HepG2 (cell line): Measurements from ENCODE around the gene ZNF22. TPM values are rescaled to one million over a fixed set of nuclear protein-coding genes. Genes with fewer than 3 reads are reported as not detected.

Experiments
- ATAC-seq: fragments of 200-7000 bp; cut with Tn5 transposase; 3 replicates; pipeline ENCODE4 v1.9.1; 2020; ENCODE audit warnings: mild to moderate bottlenecking, moderate library complexity
- BruUV-seq: library from RNA; stranded (reverse); fragments of 400-500 nt; replicated peaks from 2 replicates; lab custom pipeline; 2021; lab: Mats Ljungman, UMichigan
- CTCF ChIA-PET: fragments of 300-600 bp; formaldehyde crosslinking; extraction: SDS; loops from one replicate; lab custom pipeline; 2021; ENCODE audit warnings: low total read pairs, inconsistent platforms, low intra/inter-chr PET ratio; lab: Yijun Ruan, JAX
- POLR2A ChIA-PET: fragments of 350-600 bp; sonication (Branson Sonifier 250); formaldehyde crosslinking; loops from one replicate; lab custom pipeline; 2020; ENCODE audit warnings: antibody characterized with exemption, inconsistent platforms; lab: Yijun Ruan, JAX
- DNase-seq: peaks from one replicate; pipeline ENCODE4 v3.0.0-alpha.2; 2015; ENCODE audit warnings: low spot score
- FAIRE-seq: peaks from 3 replicates; lab custom pipeline; 2011; peaks lifted over from hg19 to GRCh38; lab: Jason Lieb, UNC
- H2AFZ ChIP-seq: one replicate; pipeline ENCODE4 v1.6.1; 2011; ENCODE audit warnings: low read length, inconsistent platforms
- H3K27ac ChIP-seq: fragments of 300-600 bp; 3 replicates; pipeline ENCODE4 v1.8.0; 2011; ENCODE audit warnings: mixed run types, mild to moderate bottlenecking, mixed read lengths, low read length, inconsistent platforms; ENCODE audit not compliant: insufficient read depth; ENCODE audit errors: extremely low read length
- H3K27me3 ChIP-seq, 2 experiments: fragments of 200-600 bp in 1 of 2; 2 replicates in 1 of 2; 3 replicates in 1 of 2; pipeline versions ENCODE4 v1.6.0 to v1.8.0; 2011; ENCODE audit warnings: low read length in 2 of 2, mild to moderate bottlenecking in 2 of 2, moderate library complexity in 2 of 2, inconsistent platforms in 1 of 2; ENCODE audit not compliant: insufficient read depth in 2 of 2, control insufficient read depth in 1 of 2
- H3K36me3 ChIP-seq, 2 experiments: fragments of 200-600 bp in 1 of 2; replicated peaks in 1 of 2; 2 replicates in 1 of 2; 3 replicates in 1 of 2; pipeline versions ENCODE4 v1.5.1 to v1.8.0; 2011; ENCODE audit warnings: low read length in 2 of 2, inconsistent platforms in 1 of 2; ENCODE audit not compliant: insufficient read depth in 2 of 2, control insufficient read depth in 1 of 2
- H3K4me1 ChIP-seq: 2 replicates; pipeline ENCODE4 v1.5.1; 2012; ENCODE audit warnings: low read length, inconsistent platforms; ENCODE audit not compliant: insufficient read depth
- H3K4me2 ChIP-seq: 2 replicates; pipeline ENCODE4 v1.6.0; 2011; ENCODE audit warnings: low read depth, low read length, inconsistent platforms
- H3K4me3 ChIP-seq, 3 experiments: fragments of 200-600 bp in 1 of 3; sonication (generic), shearing (Covaris generic) in 1 of 3; replicated peaks in 1 of 3; 2 replicates each; pipeline ENCODE4 v1.5.1; 2011 to 2016; ENCODE audit warnings: low read length in 3 of 3, inconsistent platforms in 2 of 3, low read depth in 2 of 3, mild to moderate bottlenecking in 2 of 3, control low read depth in 1 of 3, mixed read lengths in 1 of 3; ENCODE audit not compliant: insufficient read depth in 1 of 3
- H3K79me2 ChIP-seq: one replicate; pipeline ENCODE4 v1.6.1; 2011; ENCODE audit warnings: low read length, inconsistent platforms; ENCODE audit not compliant: insufficient read depth
- H3K9ac ChIP-seq: 2 replicates; pipeline ENCODE4 v1.6.0; 2011; ENCODE audit warnings: mild to moderate bottlenecking, low read depth, low read length, inconsistent platforms; ENCODE audit not compliant: insufficient read depth
- H3K9me3 ChIP-seq: 2 replicates; pipeline ENCODE4 v1.5.1; 2012; ENCODE audit warnings: mild to moderate bottlenecking, low read length
- H4K20me1 ChIP-seq: 2 replicates; pipeline ENCODE4 v1.6.0; 2011; ENCODE audit warnings: inconsistent platforms, mild to moderate bottlenecking, low read length, moderate library complexity; ENCODE audit not compliant: insufficient read depth
- DNMT1 ChIP-seq: sonication (generic); formaldehyde crosslinking; IDR thresholded peaks from 2 replicates; pipeline ENCODE4 v1.5.1; 2020; ENCODE audit warnings: mild to moderate bottlenecking, missing genetic modification reagents
- DNMT3B ChIP-seq: conservative IDR thresholded peaks from 2 replicates; pipeline ENCODE4 v1.6.1; 2016; ENCODE audit warnings: missing biosample characterization, control low read depth
- FOXC1 ChIP-seq: sonication (generic); formaldehyde crosslinking; IDR thresholded peaks from 2 replicates; pipeline ENCODE4 v1.8.0; 2022; ENCODE audit warnings: mild to moderate bottlenecking, missing genetic modification reagents, borderline replicate concordance
- JUNB ChIP-seq: sonication (generic); formaldehyde crosslinking; IDR thresholded peaks from 2 replicates; pipeline ENCODE4 v1.8.0; 2022; ENCODE audit warnings: missing genetic modification reagents, mild to moderate bottlenecking, borderline replicate concordance
- KDM6A ChIP-seq: IDR thresholded peaks from 2 replicates; pipeline ENCODE4 v1.6.1; 2016; ENCODE audit warnings: low read depth
- KLF12 ChIP-seq: sonication (generic); formaldehyde crosslinking; IDR thresholded peaks from 2 replicates; pipeline ENCODE4 v1.4.0; 2020; ENCODE audit warnings: missing genetic modification reagents, borderline replicate concordance
- TCF7L2 ChIP-seq: IDR thresholded peaks from 2 replicates; pipeline ENCODE4 v1.6.1; 2011; ENCODE audit warnings: mild to moderate bottlenecking, low read depth, low read length, moderate library complexity
- ZBTB42 ChIP-seq: sonication (generic); formaldehyde crosslinking; IDR thresholded peaks from 2 replicates; pipeline ENCODE4 v1.5.0; 2020; ENCODE audit warnings: mild to moderate bottlenecking, missing genetic modification reagents
- ZHX2 ChIP-seq, 2 experiments: sonication (generic) in 1 of 2; formaldehyde crosslinking in 1 of 2; IDR thresholded peaks; 2 replicates each; pipeline versions ENCODE4 v1.6.1 to v1.9.0; 2014 to 2022; ENCODE audit warnings: antibody characterized with exemption in 1 of 2, borderline replicate concordance in 1 of 2, inconsistent platforms in 1 of 2, low read depth in 1 of 2, missing genetic modification reagents in 1 of 2
- ZNF20 ChIP-seq: sonication (generic); formaldehyde crosslinking; IDR thresholded peaks from 2 replicates; pipeline ENCODE4 v1.4.0; 2020; ENCODE audit warnings: mild to moderate bottlenecking, moderate library complexity, missing genetic modification reagents
- ZNF430 ChIP-seq: sonication (generic); formaldehyde crosslinking; IDR thresholded peaks from 2 replicates; pipeline ENCODE4 v1.9.0; 2021; ENCODE audit warnings: mild to moderate bottlenecking, missing genetic modification reagents
- WGBS: methylation state at CpG from one replicate; pipeline ENCODE4 v1.1.6; 2017; ENCODE audit warnings: low lambda C conversion rate; 5-methylcytosine and 5-hydroxymethylcytosine counted together
- in situ Hi-C: cut with HindIII; loops from 2 replicates; pipeline ENCODE4 v1.10.0; 2017; ENCODE audit warnings: low pct_unique_long_range_greater_than_20kb; ENCODE audit not compliant: extremely low pct_ligation_motif_present
- intact Hi-C: fragments of 100-400 bp; cut with micrococcal nuclease; formaldehyde crosslinking; loops from one replicate; pipeline ENCODE4 v1.10.0; 2022; ENCODE audit not compliant: unreplicated experiment
- polyA plus RNA-seq, 8 experiments: library from polyadenylated mRNA; depleted of rRNA in 3 of 8; stranded (reverse) in 7 of 8; unstranded in 1 of 8; fragments of >200 nt; fragmentation: Illumina TruSeq in 4 of 8; extraction: Trizol in 4 of 8; gene quantifications; 2 replicates each; pipeline versions ENCODE4 v1.2.1 to v1.2.3, GENCODE V29; 2011 to 2016; ENCODE audit warnings: low read depth in 4 of 8, missing spikeins in 1 of 8, mixed read lengths in 1 of 8; ENCODE audit not compliant: insufficient read depth in 1 of 8
- total RNA-seq, 5 experiments: library from RNA; depleted of rRNA; stranded (reverse); fragments of >200 nt; fragmentation: Illumina TruSeq; extraction: Trizol; gene quantifications; 2 replicates each; pipeline ENCODE4 v1.2.3, GENCODE V29; 2016; ENCODE audit warnings: low read depth in 1 of 5

ZNF22 gene
- total and polyA plus RNA-seq, 2 of the 13 experiments (the other 11 are each of a cell fraction or from before 2014, with no cell fraction given), result 0.40 to 1.3 TPM

GRCh38 chr10:44983895-44984278 lies 16.8 kb upstream of the ZNF22 start:
- no peak for ATAC-seq
- Histone ChIP-seq H3K9me3 (no peaks in the 10 kb centered on the region), H4K20me1 (no peaks in the 10 kb centered on the region), H3K4me2 (no peak overlapping the region), H3K79me2 (peaks cover 8% of the 10 kb centered on the region), H3K4me3 (no peak overlapping the region), H3K27ac (no peak overlapping the region), H3K27me3 (no peaks in the 10 kb centered on the region), H3K4me1 (peaks cover 63% of the 10 kb centered on the region), H2AFZ (no peak overlapping the region), H3K36me3 (peaks cover 6 to 39% of the 10 kb centered on the region in 2 experiments; a peak in 3 of 5 replicates), H3K9ac (no peak overlapping the region)
- ChIA-PET CTCF (no interaction called here), POLR2A (interaction anchor here (1.0 to 12.6 kb wide), 2 partner anchors 7 to 21 kb away, joined by 3 to 863 read pairs; no protein-coding TSS in a partner anchor)
- intact Hi-C loops (no loop called here), in situ Hi-C loops (no loop called here)
- no peak for FAIRE-seq
- DNase-seq, result no peak
- WGBS, result 98% methylated on average over 4 of the region's 10 CpGs
- BruUV-seq, result no TSS peak
- no peak for TF ChIP-seq DNMT1 (CRISPR knock-in tag)
- TF ChIP-seq ZHX2 (IDR thresholded peaks at IDR 0.05; ENCODE audit: low read depth), result no peak
- TF ChIP-seq ZHX2 (CRISPR knock-in tag; IDR thresholded peaks at IDR 0.05; ENCODE audit: borderline replicate concordance), result no peak
- TF ChIP-seq DNMT3B, result no peak
- no peak for TF ChIP-seq TCF7L2
- TF ChIP-seq ZNF20 (CRISPR knock-in tag), result no peak
- TF ChIP-seq JUNB (CRISPR knock-in tag), result no peak
- no peak for TF ChIP-seq ZNF430 (CRISPR knock-in tag)
- TF ChIP-seq FOXC1 (CRISPR knock-in tag), result no peak
- TF ChIP-seq ZBTB42, result no peak
- TF ChIP-seq KLF12, result no peak
- no peak for TF ChIP-seq KDM6A (CRISPR knock-in tag)
- TF ChIP-seq, all 625 proteins: peak for 0
